Stimulated activated memory B cell treated with anti-CD40 and anti-IgM and Interleukin-4, amounts not matched to agents 10 μg/mL and 1 μg/mL and 100 μg/mL, for 72 hours (primary cell): ENCODE data around the gene FBXO38.

Experiments
- ATAC-seq: fragments of 150-1000 bp; cut with Tn5 transposase; 2 replicates; pipeline ENCODE4 v1.10.0; 2021
- H3K27ac Mint-ChIP-seq: one replicate; pipeline ENCODE4 v1.8.0; 2022; ENCODE audit warnings: mild to moderate bottlenecking, mixed read lengths
- H3K27me3 Mint-ChIP-seq: one replicate; pipeline ENCODE4 v1.8.0; 2022; ENCODE audit warnings: mixed read lengths
- H3K36me3 Mint-ChIP-seq: one replicate; pipeline ENCODE4 v1.8.0; 2022; ENCODE audit warnings: mixed read lengths
- H3K4me1 Mint-ChIP-seq: one replicate; pipeline ENCODE4 v1.8.0; 2022; ENCODE audit warnings: mixed read lengths
- H3K4me3 Mint-ChIP-seq: one replicate; pipeline ENCODE4 v1.8.0; 2022; ENCODE audit warnings: mild to moderate bottlenecking, moderate library complexity, mixed read lengths
- H3K9me3 Mint-ChIP-seq: one replicate; pipeline ENCODE4 v1.8.0; 2022; ENCODE audit warnings: mixed read lengths

The FBXO38 gene

DNA sequence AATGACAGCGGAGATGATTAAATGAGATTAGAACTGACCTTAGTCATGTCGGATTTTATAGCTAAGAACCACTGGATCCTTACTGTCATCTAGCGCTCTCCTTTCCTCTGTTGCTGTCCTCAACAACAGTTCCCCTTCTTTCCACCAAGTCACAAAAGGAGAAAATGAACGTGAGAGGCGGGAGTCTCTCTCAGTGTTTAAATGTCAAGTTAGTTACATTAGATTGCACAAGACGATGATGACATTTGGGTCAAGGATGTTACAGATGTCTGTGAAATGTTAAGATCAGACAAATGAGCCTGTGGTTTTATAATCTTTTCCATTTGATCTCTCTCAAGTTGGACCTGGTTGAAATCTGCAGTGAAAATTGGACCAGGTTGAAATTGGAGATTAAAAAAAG lies 53.5 kb downstream of the FBXO38 start:
- Mint-ChIP-seq H3K4me1 (no peaks in the 10 kb centered on the region), H3K9me3 (no peaks in the 10 kb centered on the region), H3K27me3 (no peaks in the 10 kb centered on the region), H3K4me3 (no peak overlapping the region), H3K27ac (no peak overlapping the region), H3K36me3 (peaks cover 35% of the 10 kb centered on the region)
- no peak for ATAC-seq

DNA sequence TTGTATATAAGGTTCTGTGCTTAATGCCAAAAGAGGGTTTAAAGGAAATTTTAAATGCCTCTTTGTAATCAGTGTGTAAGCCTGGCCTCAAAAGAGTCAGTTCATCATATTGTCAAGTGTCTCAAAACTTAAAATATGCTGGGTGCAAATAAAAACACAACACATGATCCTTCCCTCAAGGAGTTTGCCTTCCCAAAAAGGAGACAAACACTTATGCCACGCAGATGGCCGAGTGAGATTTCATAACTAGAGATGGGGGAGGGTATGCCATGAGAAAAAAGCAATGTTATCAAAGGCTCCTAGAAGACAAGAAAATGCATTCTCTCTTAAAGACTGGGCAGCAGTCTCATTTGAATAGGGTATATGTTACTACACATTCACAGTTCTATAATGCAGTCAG lies 55.2 kb downstream of the FBXO38 start:
- Mint-ChIP-seq H3K9me3 (no peaks in the 10 kb centered on the region), H3K27ac (no peak overlapping the region)

DNA sequence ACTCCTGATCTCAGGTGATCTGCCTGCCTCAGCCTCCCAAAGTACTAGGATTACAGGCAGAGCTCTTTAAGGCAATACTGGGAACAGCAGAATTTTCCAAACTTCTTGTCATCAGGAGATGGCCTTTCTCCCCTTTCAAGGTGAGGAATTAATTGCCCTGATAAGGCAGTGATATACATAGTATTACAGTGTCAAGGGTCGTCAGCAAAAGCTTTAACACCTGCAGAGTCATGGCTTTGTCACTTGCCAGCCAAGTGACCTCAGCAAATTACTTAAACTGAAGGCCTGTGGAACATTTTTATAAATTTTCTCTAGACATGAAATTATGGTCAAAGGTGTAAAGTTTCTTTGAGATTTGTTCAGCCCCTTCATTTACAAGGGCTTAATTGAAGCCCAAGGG lies 59.5 kb downstream of the FBXO38 start:
- H3K27ac Mint-ChIP-seq = no peak overlapping the region
- no peaks in the 10 kb centered on the region for H3K27me3 Mint-ChIP-seq

More for the DNA sequence above, 55.2 kb downstream of the FBXO38 start:
- H3K36me3 Mint-ChIP-seq = peaks cover 24% of the 10 kb centered on the region
- H3K4me3 Mint-ChIP-seq = no peak overlapping the region
- no peaks in the 10 kb centered on the region for H3K4me1 Mint-ChIP-seq
- ATAC-seq = no peak
- no peaks in the 10 kb centered on the region for H3K27me3 Mint-ChIP-seq

DNA sequence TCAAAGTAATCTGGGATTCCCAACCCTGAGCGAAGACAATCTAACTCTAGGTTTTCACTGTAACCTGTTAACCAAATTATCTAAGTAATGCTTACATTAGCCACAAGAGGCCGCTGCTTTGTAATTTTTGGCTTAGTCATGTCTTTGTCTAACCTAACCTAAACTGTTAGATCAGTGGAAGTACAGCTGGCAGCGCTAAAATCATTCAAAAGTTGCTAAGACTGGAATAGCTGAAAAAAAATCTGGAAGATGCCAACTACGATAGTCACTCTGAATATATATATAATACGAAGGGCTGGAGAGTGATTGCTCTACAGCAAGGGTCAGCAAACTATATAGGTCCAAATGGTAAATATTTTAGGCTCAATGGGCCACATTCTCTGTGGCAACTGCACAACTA lies 60.2 kb downstream of the FBXO38 start:
- ATAC-seq = no peak
- Mint-ChIP-seq H3K36me3 (peaks cover 19% of the 10 kb centered on the region), H3K27ac (no peak overlapping the region), H3K4me1 (no peaks in the 10 kb centered on the region), H3K9me3 (no peaks in the 10 kb centered on the region), H3K4me3 (no peak overlapping the region), H3K27me3 (no peaks in the 10 kb centered on the region)

More for the DNA sequence above, 59.5 kb downstream of the FBXO38 start:
- no peaks in the 10 kb centered on the region for H3K4me1 Mint-ChIP-seq
- H3K9me3 Mint-ChIP-seq = no peaks in the 10 kb centered on the region
- peaks cover 19% of the 10 kb centered on the region for H3K36me3 Mint-ChIP-seq
- no peak overlapping the region for H3K4me3 Mint-ChIP-seq
- no peak for ATAC-seq

DNA sequence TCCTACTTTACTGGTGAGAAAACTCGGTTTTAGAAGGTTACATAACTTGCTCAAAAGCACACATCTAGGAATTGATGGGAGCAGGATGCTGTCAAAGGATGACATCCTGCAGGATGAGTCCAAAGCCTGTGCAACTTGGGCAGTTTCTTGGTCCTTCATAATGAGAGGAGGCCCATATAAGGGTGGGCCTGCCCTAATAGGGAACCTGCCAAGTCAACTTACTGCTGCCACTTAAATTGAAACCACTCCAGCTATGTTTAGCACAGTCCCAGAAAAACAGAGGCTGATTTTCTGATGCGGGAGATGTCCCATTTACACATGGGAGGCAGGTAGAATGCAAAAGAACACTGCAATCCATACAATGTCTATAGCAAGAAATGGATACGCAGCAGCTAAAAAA lies 61.8 kb downstream of the FBXO38 start:
- Mint-ChIP-seq H3K4me3 (no peak overlapping the region), H3K4me1 (no peaks in the 10 kb centered on the region), H3K27ac (no peak overlapping the region), H3K36me3 (peaks cover 7% of the 10 kb centered on the region), H3K9me3 (no peaks in the 10 kb centered on the region), H3K27me3 (no peaks in the 10 kb centered on the region)
- no peak for ATAC-seq

DNA sequence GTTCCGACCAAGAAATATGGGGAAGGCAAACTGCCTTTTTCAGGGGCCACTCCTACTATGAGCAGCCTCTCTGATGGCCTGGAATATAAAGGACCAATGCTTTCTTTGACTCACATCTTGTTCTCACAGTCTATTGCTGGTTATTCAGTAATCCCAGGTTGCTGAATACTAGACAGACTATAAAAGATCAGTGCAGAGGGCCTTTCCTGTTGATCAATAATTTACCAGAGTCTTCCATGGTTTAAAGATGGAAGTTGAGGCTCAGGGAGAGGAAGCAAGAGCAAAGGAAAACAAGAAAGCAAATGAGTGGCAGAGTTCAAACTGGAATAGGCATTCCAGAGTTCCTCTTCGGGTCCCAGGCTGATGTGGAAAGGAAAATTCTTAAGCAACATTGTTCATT lies 62.9 kb downstream of the FBXO38 start:
- Mint-ChIP-seq H3K4me1 (no peaks in the 10 kb centered on the region), H3K27me3 (no peaks in the 10 kb centered on the region), H3K36me3 (peaks cover 7% of the 10 kb centered on the region), H3K27ac (no peak overlapping the region), H3K4me3 (no peak overlapping the region), H3K9me3 (no peaks in the 10 kb centered on the region)
- ATAC-seq = no peak

DNA sequence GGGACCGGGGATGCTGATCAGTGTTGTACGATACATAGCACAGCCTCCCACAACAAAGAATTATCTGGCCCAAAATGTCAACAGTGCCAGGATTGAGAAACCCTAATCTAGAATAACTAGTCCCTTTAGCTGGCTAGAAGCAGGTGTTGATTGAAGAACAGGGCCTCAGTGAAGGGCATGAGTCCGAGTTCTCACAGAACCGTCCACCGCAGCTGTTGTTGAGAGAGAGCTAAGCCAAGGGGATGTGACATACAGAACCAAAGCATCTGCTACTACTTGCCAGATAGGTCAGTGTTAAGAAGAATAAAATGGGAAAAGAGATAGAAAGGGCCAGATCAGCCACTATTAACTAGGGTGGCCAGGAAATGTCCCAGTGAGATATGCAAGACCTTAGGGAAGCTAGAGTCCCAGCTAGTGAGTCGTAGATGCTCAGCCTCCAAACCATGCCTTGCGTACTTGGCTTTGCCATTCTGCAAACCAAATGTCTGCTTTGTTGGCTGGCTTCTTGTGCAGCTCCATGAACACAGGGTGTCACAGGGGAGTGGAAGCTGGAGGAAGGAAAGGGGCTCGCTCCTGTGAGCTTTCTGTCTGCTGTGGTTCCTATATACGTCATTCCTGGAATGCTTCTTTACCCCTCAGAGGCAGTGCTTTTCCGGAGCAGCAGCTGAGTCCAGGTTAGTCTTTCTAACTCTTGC lies 68.9 kb downstream of the FBXO38 start:
- Mint-ChIP-seq H3K4me1 (no peaks in the 10 kb centered on the region), H3K27ac (no peak overlapping the region), H3K27me3 (no peaks in the 10 kb centered on the region), H3K4me3 (no peak overlapping the region), H3K9me3 (no peaks in the 10 kb centered on the region), H3K36me3 (no peaks in the 10 kb centered on the region)
- ATAC-seq = no peak

DNA sequence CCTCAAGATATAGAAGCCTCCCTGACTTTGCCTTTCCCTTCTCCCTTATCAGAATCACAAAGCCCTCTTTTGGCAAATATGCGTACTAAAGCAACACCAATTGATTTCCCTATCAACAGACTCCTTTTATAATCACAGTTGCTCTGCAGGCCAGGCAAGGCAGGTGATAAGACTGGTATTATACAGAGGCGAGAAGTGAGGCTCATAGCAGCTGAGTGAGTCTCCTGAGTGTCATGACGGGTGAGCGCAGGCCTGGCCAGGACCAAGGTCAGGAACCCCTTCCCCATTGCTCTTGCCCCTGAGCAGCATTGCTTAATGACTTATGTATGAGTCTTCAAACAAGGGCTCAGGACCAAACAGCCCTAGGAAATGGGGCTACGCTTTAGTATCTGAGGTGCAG lies 70.8 kb downstream of the FBXO38 start:
- peaks cover 17% of the 10 kb centered on the region for H3K27me3 Mint-ChIP-seq
- no peak overlapping the region for H3K4me3 Mint-ChIP-seq
- H3K27ac Mint-ChIP-seq = no peak overlapping the region
- no peak for ATAC-seq
- H3K4me1 Mint-ChIP-seq = peaks cover 3% of the 10 kb centered on the region
- H3K9me3 Mint-ChIP-seq = no peaks in the 10 kb centered on the region
- H3K36me3 Mint-ChIP-seq = no peaks in the 10 kb centered on the region

DNA sequence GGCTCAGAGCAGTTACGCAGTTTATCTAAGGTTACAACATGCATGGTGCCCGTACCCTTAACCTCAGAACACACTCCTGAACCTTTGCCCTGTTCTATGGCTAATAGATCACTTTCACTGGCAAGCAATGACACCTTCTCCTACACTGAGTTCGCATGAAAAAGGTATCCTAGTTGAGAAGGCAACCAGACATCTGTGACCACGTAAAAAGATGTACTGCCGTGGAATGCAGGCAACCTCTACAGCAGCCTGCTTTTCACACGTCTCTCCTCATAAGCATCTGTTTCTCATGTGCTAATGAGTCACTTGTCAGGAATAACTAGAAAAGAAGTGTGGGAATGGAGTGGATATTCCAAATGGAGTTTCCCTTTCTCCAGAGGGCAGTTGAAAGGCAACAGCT lies 71.4 kb downstream of the FBXO38 start:
- peaks cover 9% of the 10 kb centered on the region for H3K4me1 Mint-ChIP-seq
- H3K36me3 Mint-ChIP-seq = no peaks in the 10 kb centered on the region
- H3K27ac Mint-ChIP-seq = no peak overlapping the region
- H3K4me3 Mint-ChIP-seq = no peak overlapping the region
- ATAC-seq = no peak
- H3K27me3 Mint-ChIP-seq = peaks cover 23% of the 10 kb centered on the region
- H3K9me3 Mint-ChIP-seq = no peaks in the 10 kb centered on the region

DNA sequence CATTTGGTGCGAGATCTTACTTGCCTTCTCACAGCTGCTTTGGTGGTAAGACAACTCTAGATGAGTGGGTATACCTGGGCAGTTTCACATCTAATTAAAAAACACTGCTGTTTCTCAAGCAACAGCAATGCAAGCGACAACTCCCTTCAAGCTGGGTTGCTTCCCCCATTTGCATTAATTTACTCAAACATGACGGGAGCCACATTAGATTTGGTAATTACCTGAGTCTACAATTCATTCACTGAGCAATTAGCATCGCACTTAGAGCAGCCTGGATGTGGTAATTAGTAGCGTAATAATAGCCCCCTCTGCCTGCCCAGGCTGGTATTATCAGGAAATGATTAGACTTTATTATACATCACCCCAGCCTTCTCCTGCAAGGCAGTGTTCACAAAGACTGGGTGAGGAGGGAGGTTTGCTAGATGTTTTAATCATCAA lies 73.4 kb downstream of the FBXO38 start:
- peak; percentile 53 for ATAC-seq
- H3K27ac Mint-ChIP-seq = no peak overlapping the region
- H3K36me3 Mint-ChIP-seq = no peaks in the 10 kb centered on the region

DNA sequence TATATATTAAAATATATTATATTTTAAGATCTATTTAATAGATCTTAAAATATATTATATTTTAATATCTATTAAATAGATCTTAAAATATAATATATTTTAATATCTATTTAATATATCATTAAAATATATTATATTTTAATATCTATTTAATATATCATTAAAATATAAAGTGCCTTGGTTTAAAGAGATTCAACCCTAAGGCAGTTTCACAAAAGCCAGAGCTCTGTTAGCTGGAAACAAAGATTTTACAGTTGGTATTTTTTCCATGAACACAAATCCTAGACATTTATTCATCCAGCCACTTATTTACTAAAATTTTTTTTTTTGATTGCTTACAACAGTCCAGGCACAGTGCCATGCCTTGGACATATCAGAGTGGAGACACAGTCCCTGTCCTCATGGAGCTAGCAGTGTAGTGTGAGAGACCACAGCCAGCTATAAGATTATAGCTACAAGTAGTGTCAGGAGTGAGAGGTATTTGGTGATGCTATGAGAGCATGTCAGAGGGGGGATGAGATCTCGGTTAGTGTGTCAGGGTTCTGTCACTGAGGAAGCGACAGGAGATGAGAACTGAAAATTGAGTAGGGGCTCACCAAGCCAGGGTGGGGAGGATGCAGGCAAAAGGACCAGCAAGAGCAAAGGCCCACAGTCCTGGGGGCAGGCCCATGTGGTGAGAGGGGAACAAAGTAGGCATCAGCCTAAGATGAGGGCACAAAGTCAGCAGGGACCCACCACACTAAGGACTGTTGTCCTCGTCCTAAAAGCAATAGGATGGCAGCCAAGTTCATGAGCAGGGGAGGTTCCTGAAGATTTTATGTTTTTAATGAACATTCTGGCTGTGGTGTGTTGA lies 74.5 kb downstream of the FBXO38 start:
- Mint-ChIP-seq H3K36me3 (no peaks in the 10 kb centered on the region), H3K4me3 (no peak overlapping the region), H3K27ac (no peak overlapping the region), H3K9me3 (no peaks in the 10 kb centered on the region), H3K4me1 (peaks cover 11% of the 10 kb centered on the region), H3K27me3 (peaks cover 33% of the 10 kb centered on the region)
- peak; percentile 17 for ATAC-seq

More for the DNA sequence above, 73.4 kb downstream of the FBXO38 start:
- no peaks in the 10 kb centered on the region for H3K9me3 Mint-ChIP-seq
- peaks cover 11% of the 10 kb centered on the region for H3K4me1 Mint-ChIP-seq
- peaks cover 33% of the 10 kb centered on the region for H3K27me3 Mint-ChIP-seq
- no peak overlapping the region for H3K4me3 Mint-ChIP-seq

DNA sequence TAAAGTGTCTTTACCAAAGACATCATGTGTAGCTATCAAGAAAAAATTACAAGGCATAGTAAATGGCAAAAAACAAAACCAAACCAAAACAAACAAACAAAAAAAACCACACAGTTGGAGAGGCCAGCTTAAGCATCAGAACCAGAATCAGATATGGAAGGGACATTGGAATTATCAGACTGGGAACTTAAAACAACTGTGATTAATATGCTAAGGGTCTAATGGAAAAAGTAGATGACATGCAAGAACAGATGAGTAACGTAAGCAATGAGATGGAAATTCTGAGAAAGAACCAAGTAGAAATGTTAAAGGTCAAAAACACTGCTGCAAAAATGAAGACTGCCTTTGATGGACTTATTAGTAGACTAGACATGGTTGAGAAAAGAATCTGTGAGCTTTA lies 75.9 kb downstream of the FBXO38 start:
- H3K27me3 Mint-ChIP-seq = peaks cover 33% of the 10 kb centered on the region
- peaks cover 11% of the 10 kb centered on the region for H3K4me1 Mint-ChIP-seq
- no peaks in the 10 kb centered on the region for H3K9me3 Mint-ChIP-seq
- H3K4me3 Mint-ChIP-seq = no peak overlapping the region
- H3K27ac Mint-ChIP-seq = no peak overlapping the region
- no peak for ATAC-seq
- H3K36me3 Mint-ChIP-seq = no peaks in the 10 kb centered on the region

DNA sequence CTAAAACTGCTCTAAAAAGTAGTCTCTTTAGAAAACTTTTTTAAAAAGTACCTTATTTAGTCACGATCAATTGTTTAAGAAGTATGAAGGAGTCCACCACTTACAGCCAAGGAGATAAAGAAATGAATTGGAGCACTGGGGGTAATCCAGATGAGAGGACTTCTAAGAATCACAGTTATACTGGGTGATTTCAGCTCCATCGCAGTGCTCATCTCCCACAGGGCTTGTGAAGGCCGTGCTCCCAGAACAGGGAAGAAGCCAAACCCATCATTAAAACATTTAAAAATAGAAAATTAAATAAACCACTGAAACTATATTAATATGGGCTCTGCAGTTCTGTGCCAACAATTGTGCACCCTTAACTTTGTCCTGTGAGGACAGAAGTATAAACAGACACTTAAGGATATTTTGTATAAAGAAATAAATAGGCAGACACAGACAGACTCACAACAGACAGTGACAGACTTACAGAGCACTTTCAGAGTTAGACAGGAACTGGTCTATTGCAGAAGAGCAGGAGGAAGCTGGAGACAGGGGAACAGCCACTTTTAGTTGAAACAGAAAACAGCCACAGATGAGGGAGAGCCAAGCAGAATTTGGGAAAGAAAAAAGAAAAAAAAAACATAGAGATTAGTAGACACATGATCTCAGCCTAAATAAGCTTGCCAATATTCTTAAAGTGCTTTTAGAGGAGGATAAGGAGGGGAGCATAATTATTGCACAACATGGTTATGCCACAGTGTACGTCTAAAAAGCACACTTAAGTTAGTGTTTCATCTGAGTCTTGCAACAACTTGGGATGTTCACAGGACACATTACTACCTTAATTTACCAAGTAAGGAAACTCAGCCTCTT lies 81.8 kb downstream of the FBXO38 start:
- Mint-ChIP-seq H3K27ac (no peak overlapping the region), H3K9me3 (no peaks in the 10 kb centered on the region), H3K36me3 (no peaks in the 10 kb centered on the region), H3K4me3 (no peak overlapping the region), H3K27me3 (peaks cover 5% of the 10 kb centered on the region), H3K4me1 (no peaks in the 10 kb centered on the region)
- no peak for ATAC-seq

DNA sequence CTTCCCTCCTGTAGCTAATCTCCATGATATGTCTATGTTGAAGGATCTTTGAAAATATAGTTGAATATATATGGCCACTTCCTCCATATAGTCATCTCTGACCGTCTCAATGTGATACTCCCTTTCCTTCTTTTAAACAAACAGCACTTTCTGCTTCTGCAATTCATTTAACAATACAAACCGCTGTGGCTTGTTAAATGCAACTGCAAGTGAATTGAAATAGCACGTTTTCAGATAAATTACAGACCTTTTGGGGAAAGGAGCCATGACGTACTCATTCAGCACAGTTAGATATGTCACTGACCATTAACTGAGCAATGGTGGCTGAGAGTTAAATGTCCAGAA lies 82.5 kb downstream of the FBXO38 start:
- no peaks in the 10 kb centered on the region for H3K4me1 Mint-ChIP-seq
- no peaks in the 10 kb centered on the region for H3K27me3 Mint-ChIP-seq
- H3K36me3 Mint-ChIP-seq = no peaks in the 10 kb centered on the region
- H3K9me3 Mint-ChIP-seq = no peaks in the 10 kb centered on the region
- H3K27ac Mint-ChIP-seq = no peak overlapping the region
- no peak for ATAC-seq
- H3K4me3 Mint-ChIP-seq = no peak overlapping the region

DNA sequence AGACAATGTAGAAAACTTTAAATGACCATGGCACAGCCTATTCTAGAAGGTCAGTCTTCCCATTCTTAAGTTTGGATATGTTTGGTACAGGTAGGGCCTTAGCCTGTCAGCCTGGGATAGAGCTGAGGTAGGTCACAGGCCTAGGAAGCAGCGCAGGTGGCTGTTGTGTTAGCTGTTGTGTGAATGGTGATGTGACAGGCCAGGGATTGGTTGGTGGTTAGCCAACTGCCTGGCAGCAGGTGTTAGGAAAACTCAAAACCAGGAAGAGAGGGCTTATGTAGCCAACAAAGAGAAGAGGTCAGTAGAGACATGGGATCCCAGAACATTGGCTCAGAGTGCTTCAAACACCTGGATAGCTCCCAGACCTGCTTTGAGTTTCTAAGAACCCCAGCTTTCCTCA lies 84.2 kb downstream of the FBXO38 start:
- Mint-ChIP-seq H3K36me3 (no peaks in the 10 kb centered on the region), H3K9me3 (no peaks in the 10 kb centered on the region), H3K27me3 (no peaks in the 10 kb centered on the region), H3K4me3 (no peak overlapping the region), H3K27ac (no peak overlapping the region), H3K4me1 (no peaks in the 10 kb centered on the region)
- ATAC-seq = no peak
